Mesothelial cell of epicardium (in vitro differentiated cells): ENCODE results near the gene STK4. TPM values are rescaled to one million over a fixed set of nuclear protein-coding genes. Genes with fewer than 3 reads are reported as not detected.

Experiments
- DNase-seq, 2 experiments: peaks; one replicate each; pipeline ENCODE4 v3.0.0; 2021; ENCODE audit warnings: low spot score in 2 of 2; ENCODE audit not compliant: unreplicated experiment in 2 of 2
- H3K27ac Mint-ChIP-seq: 2 replicates; pipeline ENCODE4 v1.8.0; 2021; ENCODE audit warnings: mixed read lengths
- H3K27me3 Mint-ChIP-seq: 2 replicates; pipeline ENCODE4 v1.8.0; 2021; ENCODE audit warnings: low read depth, mixed read lengths
- H3K36me3 Mint-ChIP-seq: 2 replicates; pipeline ENCODE4 v1.8.0; 2021; ENCODE audit warnings: mixed read lengths
- H3K4me1 Mint-ChIP-seq: 2 replicates; pipeline ENCODE4 v1.8.0; 2021; ENCODE audit warnings: mixed read lengths
- H3K4me3 Mint-ChIP-seq: 2 replicates; pipeline ENCODE4 v1.8.0; 2021; ENCODE audit warnings: mild to moderate bottlenecking, moderate library complexity, mixed read lengths
- H3K9me3 Mint-ChIP-seq: 2 replicates; pipeline ENCODE4 v1.8.0; 2021; ENCODE audit warnings: mixed read lengths
- total RNA-seq: library from RNA; stranded (reverse); gene quantifications from 3 replicates; pipeline ENCODE4 v1.2.1, GENCODE V29; 2021
- TF ChIP-seq, protein P1 (sequence below): fragments of 200-600 bp; sonication (generic); IDR thresholded peaks from one replicate; pipeline ENCODE4 v1.5.0; 2021; ENCODE audit warnings: antibody characterized with exemption; ENCODE audit not compliant: unreplicated experiment

Gene STK4
- total RNA-seq, 1 donor from 2014 or later, result 29.9 TPM

DNA sequence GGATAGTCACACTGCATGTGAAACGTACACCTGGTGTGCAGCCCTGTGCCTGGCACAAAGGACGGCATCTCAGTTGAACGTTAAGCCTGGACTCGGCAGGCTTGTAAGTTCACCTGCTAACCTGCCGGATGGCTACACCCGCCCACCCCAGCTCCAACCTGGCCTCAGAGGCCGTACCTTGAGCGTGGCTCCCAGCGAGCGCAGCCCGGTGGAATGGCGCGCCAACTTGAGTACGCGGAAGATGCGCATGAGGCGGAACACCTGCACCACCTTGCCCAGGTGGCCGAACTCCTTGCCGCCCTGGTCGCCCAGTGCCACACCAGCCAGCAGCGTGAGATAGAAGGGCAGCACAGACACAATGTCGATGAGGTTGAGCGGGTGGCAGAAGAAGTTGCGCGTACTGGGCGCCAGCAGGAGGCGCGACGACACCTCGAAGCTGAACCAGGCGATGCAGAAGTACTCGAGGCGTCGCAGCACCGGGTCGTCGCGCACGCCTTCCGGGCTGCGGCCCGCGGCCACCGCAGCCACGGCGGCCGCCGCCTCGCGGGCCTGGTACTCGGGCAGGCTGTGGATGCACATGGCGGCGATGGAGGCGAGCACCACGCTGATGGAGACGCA, 131.3 kb downstream of the STK4 start:
- peaks cover 2% of the 10 kb centered on the region for H3K4me1 Mint-ChIP-seq
- no peak overlapping the region for H3K4me3 Mint-ChIP-seq
- peaks cover 52% of the 10 kb centered on the region for H3K27me3 Mint-ChIP-seq
- DNase-seq, result no peak
- H3K36me3 Mint-ChIP-seq, result no peaks in the 10 kb centered on the region
- no peaks in the 10 kb centered on the region for H3K9me3 Mint-ChIP-seq
- TF ChIP-seq, protein P1, sequence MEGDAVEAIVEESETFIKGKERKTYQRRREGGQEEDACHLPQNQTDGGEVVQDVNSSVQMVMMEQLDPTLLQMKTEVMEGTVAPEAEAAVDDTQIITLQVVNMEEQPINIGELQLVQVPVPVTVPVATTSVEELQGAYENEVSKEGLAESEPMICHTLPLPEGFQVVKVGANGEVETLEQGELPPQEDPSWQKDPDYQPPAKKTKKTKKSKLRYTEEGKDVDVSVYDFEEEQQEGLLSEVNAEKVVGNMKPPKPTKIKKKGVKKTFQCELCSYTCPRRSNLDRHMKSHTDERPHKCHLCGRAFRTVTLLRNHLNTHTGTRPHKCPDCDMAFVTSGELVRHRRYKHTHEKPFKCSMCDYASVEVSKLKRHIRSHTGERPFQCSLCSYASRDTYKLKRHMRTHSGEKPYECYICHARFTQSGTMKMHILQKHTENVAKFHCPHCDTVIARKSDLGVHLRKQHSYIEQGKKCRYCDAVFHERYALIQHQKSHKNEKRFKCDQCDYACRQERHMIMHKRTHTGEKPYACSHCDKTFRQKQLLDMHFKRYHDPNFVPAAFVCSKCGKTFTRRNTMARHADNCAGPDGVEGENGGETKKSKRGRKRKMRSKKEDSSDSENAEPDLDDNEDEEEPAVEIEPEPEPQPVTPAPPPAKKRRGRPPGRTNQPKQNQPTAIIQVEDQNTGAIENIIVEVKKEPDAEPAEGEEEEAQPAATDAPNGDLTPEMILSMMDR, result no peak
- H3K27ac Mint-ChIP-seq, result no peak overlapping the region

DNA sequence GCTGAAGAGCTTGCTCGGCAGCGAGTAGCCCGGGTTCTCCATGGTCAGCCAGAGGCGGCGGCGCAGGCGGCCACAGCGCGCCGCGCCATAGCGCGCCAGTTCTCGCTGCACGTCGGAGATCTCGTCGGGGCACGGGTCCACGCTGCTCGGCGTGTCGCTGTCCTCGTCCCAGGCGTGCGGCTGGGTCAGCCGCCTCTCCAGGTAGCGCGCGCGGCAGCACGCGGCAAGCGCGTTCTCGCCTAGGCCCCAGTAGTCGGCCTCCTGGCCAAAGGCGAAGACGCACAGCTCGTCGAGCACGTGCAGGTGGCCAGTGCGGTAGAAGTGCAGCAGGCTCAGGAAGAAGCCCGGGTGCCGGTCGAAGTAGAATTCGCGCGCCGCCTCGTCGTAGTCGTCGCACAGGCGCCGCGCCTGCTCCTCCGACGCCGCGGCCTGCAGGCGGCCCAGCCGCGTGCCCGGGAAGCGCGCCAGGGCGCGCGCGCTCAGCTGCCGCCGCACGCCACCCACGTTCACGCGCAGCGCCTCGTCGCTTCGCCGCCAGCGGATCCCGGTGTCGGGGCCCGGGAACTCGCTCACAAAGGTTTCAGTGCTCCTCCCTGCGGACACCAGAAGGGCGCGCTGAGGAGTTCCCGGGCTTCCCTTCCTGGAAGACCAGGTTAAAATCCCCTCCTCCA, 131.9 kb downstream of the STK4 start:
- H3K4me1 Mint-ChIP-seq, result peaks cover 2% of the 10 kb centered on the region
- no peaks in the 10 kb centered on the region for H3K36me3 Mint-ChIP-seq
- H3K4me3 Mint-ChIP-seq, result peak overlapping the region; percentile 10
- no peak overlapping the region for H3K27ac Mint-ChIP-seq
- H3K9me3 Mint-ChIP-seq, result no peaks in the 10 kb centered on the region
- no peak for DNase-seq
- H3K27me3 Mint-ChIP-seq, result peaks cover 52% of the 10 kb centered on the region
- TF ChIP-seq, protein P1, result no peak

DNA sequence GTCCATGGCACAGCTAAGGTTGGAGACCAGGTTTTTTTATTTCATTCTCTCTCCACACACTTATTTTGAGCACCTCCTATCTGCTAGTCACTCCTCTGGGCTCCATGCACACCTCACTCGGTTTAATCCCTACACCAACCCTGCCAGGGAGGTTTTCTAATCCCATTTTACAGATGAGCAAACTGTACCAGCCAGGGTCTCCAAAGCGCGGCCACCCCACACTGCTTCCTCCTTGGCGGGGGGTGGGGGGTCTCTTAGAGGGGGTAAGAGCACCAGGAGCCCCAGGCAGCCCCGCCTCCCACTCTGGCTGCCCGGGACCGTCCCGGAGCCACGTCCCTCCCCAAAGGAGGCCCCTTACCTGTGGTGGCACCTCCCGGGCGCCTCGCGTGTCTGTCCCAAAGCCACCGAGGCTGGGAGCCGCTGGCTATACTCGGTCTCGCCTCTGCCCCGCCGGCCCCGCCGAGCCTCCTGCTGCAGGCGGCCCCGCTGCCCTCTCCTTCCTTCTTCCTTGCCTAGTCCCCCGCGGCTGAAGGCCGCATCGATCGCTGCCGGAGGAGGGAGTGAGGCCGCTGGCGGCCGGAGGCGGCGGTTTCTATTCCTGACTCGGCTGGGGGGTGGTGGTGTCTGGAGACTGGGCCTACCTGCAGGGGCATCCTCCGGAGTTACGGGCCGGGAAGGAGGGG, 134.4 kb downstream of the STK4 start, which contains the start of gene KCNS1:
Gene KCNS1, minus strand, starts transcription at position 565 of the 683 bp plus-strand sequence. CDS start 1,891 bp downstream, outside the sequence.
- H3K27ac Mint-ChIP-seq, result no peak within 1 kb of the TSS
- peaks cover 52% of the 10 kb centered on the region for H3K27me3 Mint-ChIP-seq
- DNase-seq, result no peak
- H3K4me1 Mint-ChIP-seq, result peaks cover 2% of the 10 kb centered on the region
- TF ChIP-seq, protein P1, result no peak
- no peaks in the 10 kb centered on the region for H3K9me3 Mint-ChIP-seq
- H3K36me3 Mint-ChIP-seq, result no peaks in the 10 kb centered on the region
- H3K4me3 Mint-ChIP-seq, result peak within 1 kb of the TSS; percentile 53

DNA sequence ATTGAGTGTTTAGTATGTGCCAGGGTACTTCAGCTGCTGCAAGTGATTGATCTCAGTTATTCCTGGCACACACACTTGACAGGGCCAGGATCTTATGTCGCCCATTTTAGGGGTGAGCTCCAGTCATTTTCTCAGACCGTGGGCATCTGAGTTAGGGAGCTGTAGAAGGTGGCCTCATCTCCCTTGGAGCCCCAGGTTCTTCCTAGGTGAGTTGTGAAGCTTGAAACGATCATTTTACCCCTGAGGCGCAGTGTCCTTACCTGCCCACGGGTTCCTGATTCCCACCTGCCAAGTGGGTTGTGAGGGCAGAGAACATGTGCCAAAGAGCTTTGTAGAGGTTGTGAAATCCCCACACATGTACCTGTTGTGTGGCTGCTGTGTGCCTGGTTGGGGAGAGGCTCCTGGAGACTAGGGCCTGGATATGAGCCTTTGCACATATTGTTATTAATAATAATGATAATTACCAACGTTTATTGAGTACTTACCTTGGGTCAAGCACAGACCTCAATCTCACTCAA, 135.1 kb downstream of the STK4 start:
- H3K36me3 Mint-ChIP-seq, result no peaks in the 10 kb centered on the region
- no peak overlapping the region for H3K27ac Mint-ChIP-seq
- peaks cover 2% of the 10 kb centered on the region for H3K4me1 Mint-ChIP-seq
- H3K4me3 Mint-ChIP-seq, result no peak overlapping the region
- TF ChIP-seq, protein P1, result no peak
- no peaks in the 10 kb centered on the region for H3K9me3 Mint-ChIP-seq
- peaks cover 48% of the 10 kb centered on the region for H3K27me3 Mint-ChIP-seq
- no peak for DNase-seq

DNA sequence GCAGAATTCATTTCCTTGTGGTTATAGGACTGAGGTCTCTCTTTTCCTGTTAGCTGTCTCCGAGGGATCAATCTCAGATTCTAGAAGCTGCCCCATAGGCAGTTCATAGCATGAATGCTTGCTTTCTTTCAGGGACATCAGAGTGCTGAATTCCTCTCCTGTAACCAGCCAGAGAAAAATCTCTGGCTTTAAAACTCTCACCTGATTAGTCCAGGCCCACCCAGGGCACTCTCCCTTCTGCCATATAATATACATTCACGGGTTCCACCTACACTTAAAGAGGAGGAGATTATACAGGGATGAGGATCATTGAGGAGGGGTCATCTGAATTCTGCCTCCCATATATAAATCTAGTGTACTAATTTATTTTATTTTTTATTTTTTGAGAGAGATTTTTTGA, 136.8 kb downstream of the STK4 start:
- Mint-ChIP-seq H3K36me3 (no peaks in the 10 kb centered on the region), H3K4me3 (no peak overlapping the region), H3K27ac (no peak overlapping the region), H3K27me3 (peaks cover 40% of the 10 kb centered on the region), H3K9me3 (no peaks in the 10 kb centered on the region), H3K4me1 (peaks cover 2% of the 10 kb centered on the region)
- TF ChIP-seq, protein P1, result no peak
- DNase-seq, result no peak
